Measurements from ENCODE around the gene ALG3. TPM values are rescaled to one million over a fixed set of nuclear protein-coding genes. Genes with fewer than 3 reads are reported as not detected.

The ALG3 gene
- total RNA-seq, 1 donor from 2014 or later: 36.9 TPM

GRCh38 chr3:184261854-184262763 is 13.3 kb upstream of the ALG3 start:
- FAIRE-seq: no peak
- no peaks in the 10 kb centered on the region for H3K27me3 ChIP-seq (ENCODE audit: control insufficient read depth, insufficient read depth, low read length)
- H3K4me3 ChIP-seq (ENCODE audit: low read depth, low read length): peak overlapping the region; percentile 50
- no peak for DNase-seq (ENCODE audit: low read depth)
- no peaks in the 10 kb centered on the region for H3K36me3 ChIP-seq (ENCODE audit: control insufficient read depth, insufficient read depth, low read length)
- TF ChIP-seq CTCF (IDR thresholded peaks at IDR 0.05; ENCODE audit: insufficient read depth, low read length, severe bottlenecking): no peak

- no peak for DNase-seq (ENCODE audit: low read depth)
- Histone ChIP-seq H3K36me3 (ENCODE audit: control insufficient read depth, insufficient read depth, low read length) (no peaks in the 10 kb centered on the region), H3K27me3 (ENCODE audit: control insufficient read depth, insufficient read depth, low read length) (no peaks in the 10 kb centered on the region), H3K4me3 (ENCODE audit: low read depth, low read length) (peak within 1 kb of the TSS; percentile 50)
- no peak for TF ChIP-seq CTCF (IDR thresholded peaks at IDR 0.05; ENCODE audit: insufficient read depth, low read length, severe bottlenecking)
- FAIRE-seq: no peak
These were observed 12.6 kb upstream of the ALG3 start, which contains the start of gene CAMK2N2 for GRCh38 chr3:184261270-184261853. TSS of gene CAMK2N2 (minus strand) at chr3:184261553. CDS start at chr3:184261285, 268 bp downstream.

GRCh38 chr3:184260724-184261269 is 12.0 kb upstream of the ALG3 start:
- no peak for FAIRE-seq
- Histone ChIP-seq H3K36me3 (ENCODE audit: control insufficient read depth, insufficient read depth, low read length) (no peaks in the 10 kb centered on the region), H3K4me3 (ENCODE audit: low read depth, low read length) (peak overlapping the region; percentile 50), H3K27me3 (ENCODE audit: control insufficient read depth, insufficient read depth, low read length) (no peaks in the 10 kb centered on the region)
- TF ChIP-seq CTCF (IDR thresholded peaks at IDR 0.05; ENCODE audit: insufficient read depth, low read length, severe bottlenecking): no peak
- no peak for DNase-seq (ENCODE audit: low read depth)

GRCh38 chr3:184259878-184260723 is 11.3 kb upstream of the ALG3 start:
- no peak for TF ChIP-seq CTCF (IDR thresholded peaks at IDR 0.05; ENCODE audit: insufficient read depth, low read length, severe bottlenecking)
- FAIRE-seq (no peak), DNase-seq (ENCODE audit: low read depth) (no peak)
- peak overlapping the region; percentile 50 for H3K4me3 ChIP-seq (ENCODE audit: low read depth, low read length)
- no peaks in the 10 kb centered on the region for H3K27me3 ChIP-seq (ENCODE audit: control insufficient read depth, insufficient read depth, low read length)
- no peaks in the 10 kb centered on the region for H3K36me3 ChIP-seq (ENCODE audit: control insufficient read depth, insufficient read depth, low read length)

GRCh38 chr3:184259396-184259877 is 10.7 kb upstream of the ALG3 start:
- TF ChIP-seq CTCF (IDR thresholded peaks at IDR 0.05; ENCODE audit: insufficient read depth, low read length, severe bottlenecking): no peak
- Histone ChIP-seq H3K36me3 (ENCODE audit: control insufficient read depth, insufficient read depth, low read length) (no peaks in the 10 kb centered on the region), H3K4me3 (ENCODE audit: low read depth, low read length) (no peak overlapping the region), H3K27me3 (ENCODE audit: control insufficient read depth, insufficient read depth, low read length) (no peaks in the 10 kb centered on the region)
- FAIRE-seq (no peak), DNase-seq (ENCODE audit: low read depth) (no peak)

Data from bronchial epithelial cell (primary cell).